Karpas-422 (cell line): ENCODE results near the gene TRIB2. TPM values are rescaled to one million over a fixed set of nuclear protein-coding genes. Genes with fewer than 3 reads are reported as not detected.

Source experiments
- small RNA-seq: library from RNA; depleted of rRNA; stranded (forward); fragments of <200 nt; gene quantifications from one replicate; pipeline ENCODE3, GENCODE V24; 2014
- total RNA-seq: library from RNA; depleted of rRNA; stranded (reverse); fragments of >200 nt; shearing (Covaris generic); gene quantifications from 2 replicates; pipeline ENCODE4 v1.2.3, GENCODE V29; 2014; ENCODE audit warnings: low replicate concordance

TRIB2 gene
- total RNA-seq, 1 experiment from 2014 or later: 188 TPM

Small RNAs within 50 kb of the gene (small RNA-seq; reads per million reads assigned to genes)
- gene MIR3125: not detected
